ENCODE results near the gene TIMD4.
"Not testable (repeated sequence)": the region's sequence is repeated elsewhere in the genome, so short reads cannot be mapped to it uniquely, and the experiment has no call there.

Gene TIMD4

GRCh38 chr5:156963125-156963524 lies at the start of gene TIMD4:
TSS of gene TIMD4 (minus strand) at chr5:156963226. CDS start at chr5:156963198, 28 bp downstream.
- H3K4me3 ChIP-seq (ENCODE audit: low read depth, low read length), result no peak within 1 kb of the TSS
- H3K4me1 ChIP-seq (ENCODE audit: control insufficient read depth, insufficient read depth, low read length), result no peaks in the 10 kb centered on the region; the same call in 1 of the 2 replicates
- H3K27me3 ChIP-seq (ENCODE audit: control insufficient read depth, insufficient read depth, low read length), result no peaks in the 10 kb centered on the region
- no peak within 1 kb of the TSS for H3K9ac ChIP-seq (ENCODE audit: low read length)
- H3K36me3 ChIP-seq (ENCODE audit: control insufficient read depth, insufficient read depth, low read length), result no peaks in the 10 kb centered on the region
- no peak within 1 kb of the TSS for H3K27ac ChIP-seq (ENCODE audit: low read depth, low read length)
- H3K9me3 ChIP-seq (ENCODE audit: control insufficient read depth, insufficient read depth, low read depth, low read length), result no peaks in the 10 kb centered on the region

- no peak overlapping the region for H3K27ac ChIP-seq (ENCODE audit: low read depth, low read length)
- peaks cover 6% of the 10 kb centered on the region; the same call in 1 of the 2 replicates for H3K9me3 ChIP-seq (ENCODE audit: control insufficient read depth, insufficient read depth, low read depth, low read length)
- H3K27me3 ChIP-seq (ENCODE audit: control insufficient read depth, insufficient read depth, low read length), result no peaks in the 10 kb centered on the region
- no peak overlapping the region for H3K9ac ChIP-seq (ENCODE audit: low read length)
- no peaks in the 10 kb centered on the region for H3K36me3 ChIP-seq (ENCODE audit: control insufficient read depth, insufficient read depth, low read length)
- no peaks in the 10 kb centered on the region for H3K4me1 ChIP-seq (ENCODE audit: control insufficient read depth, insufficient read depth, low read length)
- no peak overlapping the region for H3K4me3 ChIP-seq (ENCODE audit: low read depth, low read length)
Measured at GRCh38 chr5:157006262-157006661, 43.2 kb upstream of the TIMD4 start.

- Histone ChIP-seq H3K36me3 (ENCODE audit: control insufficient read depth, insufficient read depth, low read length) (no peaks in the 10 kb centered on the region), H3K4me1 (ENCODE audit: control insufficient read depth, insufficient read depth, low read length) (no peaks in the 10 kb centered on the region), H3K9ac (ENCODE audit: low read length) (no peak overlapping the region), H3K4me3 (ENCODE audit: low read depth, low read length) (no peak overlapping the region), H3K27ac (ENCODE audit: low read depth, low read length) (no peak overlapping the region), H3K9me3 (ENCODE audit: control insufficient read depth, insufficient read depth, low read depth, low read length) (peaks cover 10% of the 10 kb centered on the region), H3K27me3 (ENCODE audit: control insufficient read depth, insufficient read depth, low read length) (no peaks in the 10 kb centered on the region)
Measured at GRCh38 chr5:157004893-157005551, 42.0 kb upstream of the TIMD4 start.

GRCh38 chr5:156991714-156992113 lies 28.7 kb upstream of the TIMD4 start:
- no peaks in the 10 kb centered on the region for H3K36me3 ChIP-seq (ENCODE audit: control insufficient read depth, insufficient read depth, low read length)
- no peak overlapping the region for H3K4me3 ChIP-seq (ENCODE audit: low read depth, low read length)
- peaks cover 3% of the 10 kb centered on the region; the same call in 1 of the 2 replicates for H3K9me3 ChIP-seq (ENCODE audit: control insufficient read depth, insufficient read depth, low read depth, low read length)
- H3K9ac ChIP-seq (ENCODE audit: low read length), result no peak overlapping the region
- H3K27me3 ChIP-seq (ENCODE audit: control insufficient read depth, insufficient read depth, low read length), result no peaks in the 10 kb centered on the region
- H3K4me1 ChIP-seq (ENCODE audit: control insufficient read depth, insufficient read depth, low read length), result no peaks in the 10 kb centered on the region
- no peak overlapping the region for H3K27ac ChIP-seq (ENCODE audit: low read depth, low read length)

GRCh38 chr5:156984064-156984463 lies 21.0 kb upstream of the TIMD4 start:
- no peaks in the 10 kb centered on the region for H3K36me3 ChIP-seq (ENCODE audit: control insufficient read depth, insufficient read depth, low read length)
- H3K4me3 ChIP-seq (ENCODE audit: low read depth, low read length), result no peak overlapping the region
- no peak overlapping the region for H3K27ac ChIP-seq (ENCODE audit: low read depth, low read length)
- H3K9ac ChIP-seq (ENCODE audit: low read length), result no peak overlapping the region
- no peaks in the 10 kb centered on the region for H3K27me3 ChIP-seq (ENCODE audit: control insufficient read depth, insufficient read depth, low read length)
- peaks cover 3% of the 10 kb centered on the region; the same call in 1 of the 2 replicates for H3K9me3 ChIP-seq (ENCODE audit: control insufficient read depth, insufficient read depth, low read depth, low read length)
- no peaks in the 10 kb centered on the region for H3K4me1 ChIP-seq (ENCODE audit: control insufficient read depth, insufficient read depth, low read length)

- Histone ChIP-seq H3K4me3 (ENCODE audit: low read depth, low read length) (no peak overlapping the region), H3K27me3 (ENCODE audit: control insufficient read depth, insufficient read depth, low read length) (no peaks in the 10 kb centered on the region), H3K9ac (ENCODE audit: low read length) (no peak overlapping the region), H3K4me1 (ENCODE audit: control insufficient read depth, insufficient read depth, low read length) (no peaks in the 10 kb centered on the region), H3K36me3 (ENCODE audit: control insufficient read depth, insufficient read depth, low read length) (no peaks in the 10 kb centered on the region), H3K9me3 (ENCODE audit: control insufficient read depth, insufficient read depth, low read depth, low read length) (no peaks in the 10 kb centered on the region), H3K27ac (ENCODE audit: low read depth, low read length) (no peak overlapping the region)
Measured at GRCh38 chr5:156981481-156981880, 18.5 kb upstream of the TIMD4 start.

GRCh38 chr5:156974328-156974727 lies 11.3 kb upstream of the TIMD4 start:
- Histone ChIP-seq H3K27ac (ENCODE audit: low read depth, low read length) (no peak overlapping the region), H3K36me3 (ENCODE audit: control insufficient read depth, insufficient read depth, low read length) (no peaks in the 10 kb centered on the region), H3K9ac (ENCODE audit: low read length) (no peak overlapping the region), H3K4me1 (ENCODE audit: control insufficient read depth, insufficient read depth, low read length) (no peaks in the 10 kb centered on the region), H3K4me3 (ENCODE audit: low read depth, low read length) (no peak overlapping the region), H3K9me3 (ENCODE audit: control insufficient read depth, insufficient read depth, low read depth, low read length) (no peaks in the 10 kb centered on the region), H3K27me3 (ENCODE audit: control insufficient read depth, insufficient read depth, low read length) (no peaks in the 10 kb centered on the region)

- H3K4me3 ChIP-seq (ENCODE audit: low read depth, low read length), result no peak overlapping the region
- no peaks in the 10 kb centered on the region for H3K36me3 ChIP-seq (ENCODE audit: control insufficient read depth, insufficient read depth, low read length)
- no peaks in the 10 kb centered on the region for H3K27me3 ChIP-seq (ENCODE audit: control insufficient read depth, insufficient read depth, low read length)
- H3K9me3 ChIP-seq (ENCODE audit: control insufficient read depth, insufficient read depth, low read depth, low read length), result no peaks in the 10 kb centered on the region
- H3K9ac ChIP-seq (ENCODE audit: low read length), result no peak overlapping the region
- no peaks in the 10 kb centered on the region for H3K4me1 ChIP-seq (ENCODE audit: control insufficient read depth, insufficient read depth, low read length)
- H3K27ac ChIP-seq (ENCODE audit: low read depth, low read length), result no peak overlapping the region
Measured at GRCh38 chr5:156971848-156972525, 9.0 kb upstream of the TIMD4 start.

- H3K36me3 ChIP-seq (ENCODE audit: control insufficient read depth, insufficient read depth, low read length), result no peaks in the 10 kb centered on the region
- no peaks in the 10 kb centered on the region for H3K4me1 ChIP-seq (ENCODE audit: control insufficient read depth, insufficient read depth, low read length)
- no peaks in the 10 kb centered on the region for H3K27me3 ChIP-seq (ENCODE audit: control insufficient read depth, insufficient read depth, low read length)
- no peak overlapping the region for H3K27ac ChIP-seq (ENCODE audit: low read depth, low read length)
- no peak overlapping the region for H3K4me3 ChIP-seq (ENCODE audit: low read depth, low read length)
- no peak overlapping the region for H3K9ac ChIP-seq (ENCODE audit: low read length)
- no peaks in the 10 kb centered on the region for H3K9me3 ChIP-seq (ENCODE audit: control insufficient read depth, insufficient read depth, low read depth, low read length)
Measured at GRCh38 chr5:156971415-156971814, 8.4 kb upstream of the TIMD4 start.

- H3K36me3 ChIP-seq (ENCODE audit: control insufficient read depth, insufficient read depth, low read length); H3K4me3 ChIP-seq (ENCODE audit: low read depth, low read length); H3K9ac ChIP-seq (ENCODE audit: low read length); H3K27ac ChIP-seq (ENCODE audit: low read depth, low read length); H3K9me3 ChIP-seq (ENCODE audit: control insufficient read depth, insufficient read depth, low read depth, low read length); H3K4me1 ChIP-seq (ENCODE audit: control insufficient read depth, insufficient read depth, low read length); H3K27me3 ChIP-seq (ENCODE audit: control insufficient read depth, insufficient read depth, low read length): not testable (repeated sequence)
Measured at GRCh38 chr5:156967386-156967785, 4.4 kb upstream of the TIMD4 start.

GRCh38 chr5:156956321-156956720 lies 6.7 kb downstream of the TIMD4 start:
- Histone ChIP-seq H3K27me3 (ENCODE audit: control insufficient read depth, insufficient read depth, low read length) (no peaks in the 10 kb centered on the region), H3K36me3 (ENCODE audit: control insufficient read depth, insufficient read depth, low read length) (no peaks in the 10 kb centered on the region), H3K9ac (ENCODE audit: low read length) (no peak overlapping the region), H3K4me3 (ENCODE audit: low read depth, low read length) (no peak overlapping the region), H3K4me1 (ENCODE audit: control insufficient read depth, insufficient read depth, low read length) (peaks cover 4% of the 10 kb centered on the region; the same call in 1 of the 2 replicates), H3K27ac (ENCODE audit: low read depth, low read length) (no peak overlapping the region), H3K9me3 (ENCODE audit: control insufficient read depth, insufficient read depth, low read depth, low read length) (no peaks in the 10 kb centered on the region)

All from HUES6 (cell line).